Ovary (tissue), 9 donors: ENCODE data around the gene STAP2. TPM values are rescaled to one million over a fixed set of nuclear protein-coding genes. Genes with fewer than 3 reads are reported as not detected.

Experiments
- DNase-seq, 5 donors: peaks; one replicate each; pipeline ENCODE4 v3.0.0-alpha.2; 2019 to 2020
- H3K27ac ChIP-seq, 2 donors: fragments of 200-600 bp; one replicate each; pipeline versions ENCODE4 v1.5.1 to v1.8.0; 2019 to 2022
- H3K27me3 ChIP-seq: fragments of 200-600 bp; one replicate; pipeline ENCODE4 v1.8.0; 2022
- H3K36me3 ChIP-seq: fragments of 200-600 bp; sonication (generic); one replicate; pipeline ENCODE4 v1.5.1; 2019
- H3K4me1 ChIP-seq: one replicate; pipeline ENCODE4 v1.8.1; 2013; ENCODE audit warnings: mild to moderate bottlenecking, moderate library complexity; ENCODE audit not compliant: insufficient read depth
- H3K4me3 ChIP-seq: fragments of 200-600 bp; sonication (generic); one replicate; pipeline ENCODE4 v1.5.1; 2017
- H3K9me3 ChIP-seq, 2 donors: fragments of 200-600 bp in 1 of 2; sonication (generic) in 1 of 2; one replicate each; pipeline versions ENCODE4 v1.5.1 to v1.8.1; 2013 to 2019; ENCODE audit warnings: mild to moderate bottlenecking in 1 of 2, moderate library complexity in 1 of 2
- EP300 ChIP-seq: sonication (generic); formaldehyde crosslinking; IDR thresholded peaks from one replicate; pipeline ENCODE4 v1.6.1; 2017; ENCODE audit warnings: antibody characterized with exemption
- POLR2A ChIP-seq: fragments of 450-650 bp; IDR thresholded peaks from one replicate; pipeline ENCODE4 v1.6.1; 2017; ENCODE audit warnings: antibody characterized with exemption, mild to moderate bottlenecking, moderate library complexity
- WGBS, 3 donors: extraction: QIAGEN DNeasy Blood & Tissue Kit in 1 of 3; methylation state at CpG; one replicate each; pipeline versions ENCODE4 v1.1.5 to v1.1.7; 2013 to 2017; 5-methylcytosine and 5-hydroxymethylcytosine counted together
- intact Hi-C, 4 donors: fragments of 100-400 bp; cut with DNase I; formaldehyde crosslinking; loops; one replicate each; pipeline versions ENCODE4 v1.11.0 to v1.15.1; 2022 to 2023
- polyA plus RNA-seq, 2 donors: library from polyadenylated mRNA; stranded (reverse); fragments of 200-250 nt in 1 of 2; fragments of 350-450 nt in 1 of 2; fragmentation: Illumina TruSeq in 1 of 2; extraction: RNeasy Lipid Tissue Mini Kit (QIAGEN cat#74804) in 1 of 2; gene quantifications; one replicate each; pipeline ENCODE4 v1.2.3, GENCODE V29; 2013 to 2014
- total RNA-seq, 7 donors: library from RNA; depleted of rRNA in 2 of 7; stranded (reverse); fragments of >200 nt in 2 of 7; fragmentation: NEBNext Ultra II Directional in 3 of 7; extraction: Animal tissue kit (Norgen Biotek cat#: 25700) in 3 of 7; gene quantifications; one replicate each; pipeline versions ENCODE4 v1.1.0 to v1.2.4, GENCODE V29; 2016 to 2023
- TF ChIP-seq, protein P1 (sequence below), 3 donors: fragments of 450-650 bp in 2 of 3; fragments of 200-600 bp in 1 of 3; IDR thresholded peaks; one replicate each; pipeline versions ENCODE4 v1.5.1 to v1.8.0; 2016 to 2022; ENCODE audit warnings: antibody characterized with exemption in 3 of 3, mild to moderate bottlenecking in 1 of 3
- donor health status: DM: no; HTN: no; CAD: no; lungs with moderate emphysema.
- donor health status: DM: no; HTN: no; CAD: no.
- donor health status: Bipolar disorder and iron deficiency.
- donor health status: DM: yes; HTN: yes; CAD: no.
- donor health status: DM: no; HTN: no; CAD: no.
- donor health status: DM: yes; HTN: yes; CAD: no.

Gene STAP2
- total and polyA plus RNA-seq, 9 donors: 9.7 to 32.5 (median 17.5) TPM

DNA sequence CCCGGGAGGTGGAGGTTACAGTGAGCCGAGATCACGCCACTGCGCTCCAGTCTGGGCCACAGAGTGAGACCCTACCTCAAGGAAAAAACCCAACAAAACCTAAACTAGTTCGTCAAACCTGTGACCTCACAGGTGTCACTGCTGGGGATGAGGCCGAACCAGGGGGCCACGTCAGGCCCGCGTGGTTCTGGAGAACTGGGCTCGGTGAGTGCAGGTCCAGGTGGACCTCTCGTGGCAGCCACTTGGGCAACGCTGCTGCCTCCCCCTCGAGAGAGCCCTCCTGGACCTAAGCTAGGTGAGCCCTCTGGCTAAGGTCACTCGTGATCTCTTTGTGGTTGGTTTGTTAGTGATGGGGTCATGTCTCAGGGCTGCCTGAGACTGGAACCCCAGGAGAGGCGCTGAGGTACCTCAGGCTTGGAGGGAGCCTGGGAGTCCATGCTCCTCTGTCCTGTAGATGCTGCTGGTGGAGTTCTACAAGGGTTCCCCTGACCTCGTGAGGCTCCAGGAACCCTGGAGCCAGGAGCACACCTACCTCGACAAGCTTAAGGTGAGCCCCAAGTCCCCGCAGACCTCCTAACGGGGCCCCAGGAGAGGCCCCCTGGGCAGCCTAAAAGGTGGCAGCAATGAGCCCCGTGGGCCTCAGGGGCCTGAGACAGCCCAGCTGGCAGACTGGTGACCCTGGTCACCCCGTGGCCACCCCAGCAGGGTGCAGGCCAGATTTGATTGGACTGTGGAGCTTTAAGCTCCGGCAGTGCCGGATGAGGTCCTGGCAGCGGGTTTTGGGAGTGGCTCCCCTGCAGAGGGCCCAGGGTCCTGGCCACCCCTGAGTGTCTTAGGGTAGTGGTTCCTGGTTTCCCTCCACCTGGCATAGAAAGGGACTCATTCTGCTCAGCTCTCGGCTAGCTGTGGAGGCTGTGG lies 20.3 kb upstream of the STAP2 start:
- 81 to 87% (median 84%) methylated on average over 23 to 25 of the region's 25 CpGs for WGBS, 3 donors
- H3K4me3 ChIP-seq: no peak overlapping the region
- peak in 1 of 5 donors; percentile 33 for DNase-seq
- no peaks in the 10 kb centered on the region for H3K27me3 ChIP-seq
- peak overlapping the region in 1 of 2 donors; percentile 88 for H3K27ac ChIP-seq
- no peaks in the 10 kb centered on the region for H3K9me3 ChIP-seq
- TF ChIP-seq POLR2A (no peak), EP300 (no peak)
- TF ChIP-seq, protein P1, sequence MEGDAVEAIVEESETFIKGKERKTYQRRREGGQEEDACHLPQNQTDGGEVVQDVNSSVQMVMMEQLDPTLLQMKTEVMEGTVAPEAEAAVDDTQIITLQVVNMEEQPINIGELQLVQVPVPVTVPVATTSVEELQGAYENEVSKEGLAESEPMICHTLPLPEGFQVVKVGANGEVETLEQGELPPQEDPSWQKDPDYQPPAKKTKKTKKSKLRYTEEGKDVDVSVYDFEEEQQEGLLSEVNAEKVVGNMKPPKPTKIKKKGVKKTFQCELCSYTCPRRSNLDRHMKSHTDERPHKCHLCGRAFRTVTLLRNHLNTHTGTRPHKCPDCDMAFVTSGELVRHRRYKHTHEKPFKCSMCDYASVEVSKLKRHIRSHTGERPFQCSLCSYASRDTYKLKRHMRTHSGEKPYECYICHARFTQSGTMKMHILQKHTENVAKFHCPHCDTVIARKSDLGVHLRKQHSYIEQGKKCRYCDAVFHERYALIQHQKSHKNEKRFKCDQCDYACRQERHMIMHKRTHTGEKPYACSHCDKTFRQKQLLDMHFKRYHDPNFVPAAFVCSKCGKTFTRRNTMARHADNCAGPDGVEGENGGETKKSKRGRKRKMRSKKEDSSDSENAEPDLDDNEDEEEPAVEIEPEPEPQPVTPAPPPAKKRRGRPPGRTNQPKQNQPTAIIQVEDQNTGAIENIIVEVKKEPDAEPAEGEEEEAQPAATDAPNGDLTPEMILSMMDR (IDR thresholded peaks at IDR 0.05): no peak
- no peaks in the 10 kb centered on the region for H3K36me3 ChIP-seq
- intact Hi-C loops: loop anchor here in 2 of 4 donors (5.0 kb wide), 2 partner anchors 33 to 38 kb away; no protein-coding TSS in a partner anchor
- peaks cover 25% of the 10 kb centered on the region for H3K4me1 ChIP-seq

DNA sequence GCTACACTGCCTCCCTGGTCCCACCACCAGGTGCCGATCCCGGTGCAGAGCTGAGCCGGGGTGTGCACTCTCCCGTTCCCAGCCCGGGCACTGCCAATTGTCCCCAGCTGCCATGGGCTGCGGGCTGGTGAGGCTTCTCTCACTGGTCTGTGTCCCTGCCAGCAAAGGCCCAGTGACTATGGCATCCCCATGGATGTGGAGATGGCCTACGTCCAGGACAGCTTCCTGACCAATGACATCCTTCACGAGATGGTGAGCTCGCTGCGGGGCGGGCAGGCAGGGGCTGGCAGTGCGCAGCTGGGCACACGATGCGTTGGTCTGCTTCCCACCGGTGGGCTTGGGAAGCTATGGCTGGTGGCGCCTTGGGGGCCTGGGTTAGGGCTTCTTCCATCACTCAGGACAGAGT lies 19.3 kb upstream of the STAP2 start:
- H3K27me3 ChIP-seq: no peaks in the 10 kb centered on the region
- H3K27ac ChIP-seq: peak overlapping the region in 1 of 2 donors; percentile 2
- TF ChIP-seq EP300 (no peak), POLR2A (no peak)
- TF ChIP-seq, protein P1 (IDR thresholded peaks at IDR 0.05): no peak
- 88 to 90% (median 88%) methylated on average over 16 of the region's 16 CpGs for WGBS, 3 donors
- intact Hi-C loops: loop anchor here in 2 of 4 donors (5.0 kb wide), 2 partner anchors 34 to 39 kb away; no protein-coding TSS in a partner anchor
- DNase-seq: peak in 1 of 5 donors; percentile 30
- H3K36me3 ChIP-seq: no peaks in the 10 kb centered on the region
- no peaks in the 10 kb centered on the region for H3K9me3 ChIP-seq
- no peak overlapping the region for H3K4me3 ChIP-seq
- peaks cover 25% of the 10 kb centered on the region for H3K4me1 ChIP-seq

DNA sequence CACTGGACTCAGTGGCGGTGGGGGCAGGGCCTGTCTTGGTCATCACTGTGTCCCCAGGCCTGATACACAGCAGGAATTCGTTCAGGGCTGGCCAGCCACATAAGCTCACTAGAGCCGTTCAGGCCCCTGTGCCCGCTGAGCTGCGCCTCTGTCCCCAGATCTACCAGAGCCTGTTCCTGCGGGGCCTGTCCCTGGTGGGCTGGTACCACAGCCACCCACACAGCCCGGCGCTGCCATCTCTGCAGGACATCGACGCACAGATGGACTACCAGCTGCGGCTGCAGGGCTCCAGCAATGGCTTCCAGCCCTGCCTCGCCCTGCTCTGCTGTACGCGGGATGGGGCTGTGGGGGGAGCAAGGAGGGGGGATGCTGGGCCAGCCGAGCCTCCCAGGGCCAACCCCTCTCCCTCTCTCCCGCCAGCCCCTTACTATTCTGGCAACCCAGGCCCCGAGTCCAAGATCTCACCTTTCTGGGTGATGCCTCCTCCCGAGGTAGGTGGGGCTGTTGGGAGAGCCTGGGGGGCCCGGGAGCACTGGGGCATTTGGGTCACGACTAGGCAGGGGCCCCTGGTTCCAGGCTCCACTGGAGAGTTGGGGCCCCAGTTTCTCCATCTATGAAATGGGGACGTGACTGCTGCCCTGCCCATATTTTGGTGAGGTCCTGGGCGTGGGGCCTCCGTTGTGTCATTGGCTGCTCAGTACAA lies 18.6 kb upstream of the STAP2 start:
- no peak overlapping the region for H3K27ac ChIP-seq
- H3K9me3 ChIP-seq: no peaks in the 10 kb centered on the region
- peaks cover 27% of the 10 kb centered on the region for H3K4me1 ChIP-seq
- H3K27me3 ChIP-seq: no peaks in the 10 kb centered on the region
- DNase-seq: no peak
- H3K36me3 ChIP-seq: no peaks in the 10 kb centered on the region
- no peak for TF ChIP-seq EP300
- TF ChIP-seq POLR2A: no peak
- TF ChIP-seq, protein P1 (IDR thresholded peaks at IDR 0.05): no peak
- WGBS, 3 donors: 74 to 79% (median 78%) methylated on average over 19 to 23 of the region's 23 CpGs
- H3K4me3 ChIP-seq: no peak overlapping the region
- intact Hi-C loops: loop anchor here in 2 of 4 donors (5.0 kb wide), 2 partner anchors 35 to 40 kb away; no protein-coding TSS in a partner anchor

DNA sequence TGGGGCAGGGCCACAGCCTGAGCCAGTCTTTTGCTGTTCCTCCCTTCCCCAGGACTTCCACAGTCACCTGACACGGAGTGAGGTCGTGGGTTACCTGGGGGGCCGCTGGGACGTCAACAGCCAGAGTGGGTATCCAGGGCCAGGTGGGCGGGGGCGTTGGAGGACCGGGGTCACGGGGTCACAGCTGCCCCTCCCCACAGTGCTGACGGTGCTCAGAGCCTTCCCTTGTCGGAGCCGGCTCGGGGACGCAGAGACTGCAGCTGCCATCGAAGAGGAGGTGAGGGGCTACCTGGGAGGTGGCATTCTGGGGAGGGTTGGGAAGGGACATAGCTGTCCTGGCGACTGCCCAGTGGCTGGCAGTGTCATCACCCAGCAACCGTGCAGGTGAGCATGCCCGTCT lies 16.3 kb upstream of the STAP2 start:
- intact Hi-C loops: loop anchor here in 2 of 4 donors (5.0 kb wide), 3 partner anchors 37 to 88 kb away; no protein-coding TSS in a partner anchor
- Histone ChIP-seq H3K27ac (no peak overlapping the region), H3K9me3 (no peaks in the 10 kb centered on the region), H3K36me3 (no peaks in the 10 kb centered on the region), H3K4me3 (no peak overlapping the region), H3K4me1 (peaks cover 6% of the 10 kb centered on the region), H3K27me3 (no peaks in the 10 kb centered on the region)
- 59 to 78% (median 67%) methylated on average over 15 to 17 of the region's 17 CpGs for WGBS, 3 donors
- TF ChIP-seq, protein P1 (IDR thresholded peaks at IDR 0.05): no peak
- no peak for TF ChIP-seq EP300
- TF ChIP-seq POLR2A: no peak
- peak in 1 of 5 donors; percentile 35 for DNase-seq
